ENCODE data around the gene RELCH. TPM values are rescaled to one million over a fixed set of nuclear protein-coding genes. Genes with fewer than 3 reads are reported as not detected.

The RELCH gene
- total RNA-seq, 1 donor from 2014 or later = 33.6 TPM

- no peak for DNase-seq (ENCODE audit: low spot score in 2 of 2, unreplicated experiment in 2 of 2)
- peaks cover 12% of the 10 kb centered on the region for H3K4me1 Mint-ChIP-seq
- TF ChIP-seq CTCF (IDR thresholded peaks at IDR 0.05; ENCODE audit: unreplicated experiment) = no peak
- peaks cover 2% of the 10 kb centered on the region for H3K36me3 Mint-ChIP-seq
- H3K27me3 Mint-ChIP-seq (ENCODE audit: low read depth) = no peaks in the 10 kb centered on the region
- H3K27ac Mint-ChIP-seq = peak overlapping the region; percentile 53
- no peaks in the 10 kb centered on the region for H3K9me3 Mint-ChIP-seq
- H3K4me3 Mint-ChIP-seq = no peak overlapping the region
These were observed 14.8 kb downstream of the RELCH start for GRCh38 chr18:62201870-62202269.

- Mint-ChIP-seq H3K4me3 (no peak overlapping the region), H3K36me3 (peaks cover 21% of the 10 kb centered on the region), H3K27ac (no peak overlapping the region), H3K27me3 (ENCODE audit: low read depth) (no peaks in the 10 kb centered on the region), H3K4me1 (peaks cover 10% of the 10 kb centered on the region), H3K9me3 (peaks cover 22% of the 10 kb centered on the region)
- TF ChIP-seq CTCF (IDR thresholded peaks at IDR 0.05; ENCODE audit: unreplicated experiment) = no peak
- no peak for DNase-seq (ENCODE audit: low spot score in 2 of 2, unreplicated experiment in 2 of 2)
These were observed 18.8 kb downstream of the RELCH start for GRCh38 chr18:62205824-62206223.

- Mint-ChIP-seq H3K27ac (no peak overlapping the region), H3K4me1 (peaks cover 10% of the 10 kb centered on the region), H3K9me3 (peaks cover 22% of the 10 kb centered on the region), H3K36me3 (peaks cover 21% of the 10 kb centered on the region), H3K27me3 (ENCODE audit: low read depth) (no peaks in the 10 kb centered on the region), H3K4me3 (no peak overlapping the region)
- no peak for TF ChIP-seq CTCF (IDR thresholded peaks at IDR 0.05; ENCODE audit: unreplicated experiment)
- no peak for DNase-seq (ENCODE audit: low spot score in 2 of 2, unreplicated experiment in 2 of 2)
These were observed 19.5 kb downstream of the RELCH start for GRCh38 chr18:62206593-62206992.

GRCh38 chr18:62209046-62209445, 22.0 kb downstream of the RELCH start:
- H3K4me3 Mint-ChIP-seq = no peak overlapping the region
- DNase-seq (ENCODE audit: low spot score in 2 of 2, unreplicated experiment in 2 of 2) = no peak

GRCh38 chr18:62210138-62210537, 23.1 kb downstream of the RELCH start:
- Mint-ChIP-seq H3K36me3 (peaks cover 36% of the 10 kb centered on the region), H3K9me3 (peaks cover 22% of the 10 kb centered on the region), H3K27me3 (ENCODE audit: low read depth) (no peaks in the 10 kb centered on the region), H3K4me1 (no peaks in the 10 kb centered on the region), H3K27ac (no peak overlapping the region), H3K4me3 (no peak overlapping the region)
- no peak for DNase-seq (ENCODE audit: low spot score in 2 of 2, unreplicated experiment in 2 of 2)
- no peak for TF ChIP-seq CTCF (IDR thresholded peaks at IDR 0.05; ENCODE audit: unreplicated experiment)

More at GRCh38 chr18:62209046-62209445, 22.0 kb downstream of the RELCH start:
- no peaks in the 10 kb centered on the region for H3K27me3 Mint-ChIP-seq (ENCODE audit: low read depth)
- peaks cover 22% of the 10 kb centered on the region for H3K9me3 Mint-ChIP-seq
- H3K36me3 Mint-ChIP-seq = peaks cover 32% of the 10 kb centered on the region
- no peak overlapping the region for H3K27ac Mint-ChIP-seq
- H3K4me1 Mint-ChIP-seq = no peaks in the 10 kb centered on the region
- TF ChIP-seq CTCF (IDR thresholded peaks at IDR 0.05; ENCODE audit: unreplicated experiment) = no peak

GRCh38 chr18:62211325-62211828, 24.3 kb downstream of the RELCH start:
- no peak overlapping the region for H3K27ac Mint-ChIP-seq
- TF ChIP-seq CTCF (IDR thresholded peaks at IDR 0.05; ENCODE audit: unreplicated experiment) = no peak
- peaks cover 36% of the 10 kb centered on the region for H3K36me3 Mint-ChIP-seq
- no peaks in the 10 kb centered on the region for H3K27me3 Mint-ChIP-seq (ENCODE audit: low read depth)
- peaks cover 4% of the 10 kb centered on the region for H3K4me1 Mint-ChIP-seq
- no peak for DNase-seq (ENCODE audit: low spot score in 2 of 2, unreplicated experiment in 2 of 2)
- H3K9me3 Mint-ChIP-seq = peaks cover 22% of the 10 kb centered on the region
- H3K4me3 Mint-ChIP-seq = no peak overlapping the region
